Gastroesophageal sphincter (tissue), 3 donors: ENCODE measurements around the gene ADGRL1.
"Not testable (repeated sequence)": the region's sequence is repeated elsewhere in the genome, so short reads cannot be mapped to it uniquely, and the experiment has no call there.

Experiments used
- POLR2AphosphoS5 ChIP-seq: sonication (generic); formaldehyde crosslinking; IDR thresholded peaks from one replicate; pipeline ENCODE4 v1.6.1; 2017; ENCODE audit warnings: antibody characterized with exemption
- TF ChIP-seq, protein P1 (sequence below), 4 experiments: fragments of 200-600 bp in 2 of 4; fragments of 450-650 bp in 2 of 4; sonication (generic) in 1 of 4; IDR thresholded peaks; one replicate each; pipeline ENCODE4 v1.5.1; 2017 to 2019; ENCODE audit warnings: antibody characterized with exemption in 4 of 4, mild to moderate bottlenecking in 2 of 4, moderate library complexity in 2 of 4

DNA sequence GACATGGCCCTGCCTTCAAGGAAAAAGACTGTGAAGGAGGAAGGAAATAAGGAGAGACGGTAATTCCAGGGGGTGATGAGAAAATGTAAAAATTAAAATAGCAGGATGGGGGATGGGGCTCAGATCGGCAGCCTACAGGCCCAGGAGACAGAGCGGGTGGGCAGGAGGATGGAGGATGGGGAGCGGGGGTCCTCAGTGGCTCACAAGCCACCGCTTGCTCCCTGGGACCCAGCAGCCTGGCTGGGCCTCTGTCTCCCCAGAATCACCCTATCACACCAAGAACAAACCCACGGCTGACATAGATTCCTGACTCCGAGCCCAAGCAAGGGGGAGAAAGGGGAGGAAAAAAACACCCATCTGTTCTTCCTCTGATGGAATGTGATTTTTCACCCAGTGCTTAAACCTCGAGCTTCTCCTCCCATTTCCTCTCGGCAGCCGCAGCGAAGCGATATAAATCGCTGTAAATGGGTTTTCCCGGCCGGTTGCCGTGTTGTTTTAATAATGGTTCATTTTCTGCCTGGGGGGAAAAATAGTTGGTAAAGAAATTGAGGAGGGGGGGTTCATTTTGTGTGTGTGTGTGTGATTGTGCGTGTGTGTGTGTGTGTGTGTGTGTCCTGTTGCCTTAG, 22.6 kb upstream of the ADGRL1 start:
- TF ChIP-seq, protein P1, sequence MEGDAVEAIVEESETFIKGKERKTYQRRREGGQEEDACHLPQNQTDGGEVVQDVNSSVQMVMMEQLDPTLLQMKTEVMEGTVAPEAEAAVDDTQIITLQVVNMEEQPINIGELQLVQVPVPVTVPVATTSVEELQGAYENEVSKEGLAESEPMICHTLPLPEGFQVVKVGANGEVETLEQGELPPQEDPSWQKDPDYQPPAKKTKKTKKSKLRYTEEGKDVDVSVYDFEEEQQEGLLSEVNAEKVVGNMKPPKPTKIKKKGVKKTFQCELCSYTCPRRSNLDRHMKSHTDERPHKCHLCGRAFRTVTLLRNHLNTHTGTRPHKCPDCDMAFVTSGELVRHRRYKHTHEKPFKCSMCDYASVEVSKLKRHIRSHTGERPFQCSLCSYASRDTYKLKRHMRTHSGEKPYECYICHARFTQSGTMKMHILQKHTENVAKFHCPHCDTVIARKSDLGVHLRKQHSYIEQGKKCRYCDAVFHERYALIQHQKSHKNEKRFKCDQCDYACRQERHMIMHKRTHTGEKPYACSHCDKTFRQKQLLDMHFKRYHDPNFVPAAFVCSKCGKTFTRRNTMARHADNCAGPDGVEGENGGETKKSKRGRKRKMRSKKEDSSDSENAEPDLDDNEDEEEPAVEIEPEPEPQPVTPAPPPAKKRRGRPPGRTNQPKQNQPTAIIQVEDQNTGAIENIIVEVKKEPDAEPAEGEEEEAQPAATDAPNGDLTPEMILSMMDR (IDR thresholded peaks at IDR 0.05): not testable (repeated sequence)
- not testable (repeated sequence) for TF ChIP-seq POLR2AphosphoS5
